ENCODE data around the gene ZNRD2. TPM values are rescaled to one million over a fixed set of nuclear protein-coding genes. Genes with fewer than 3 reads are reported as not detected.
A peak's percentile ranks its signal among the peaks of the same experiment; 100 is the strongest.

Gene ZNRD2
- polyA plus RNA-seq, 3 donors from 2014 or later, result 100.0 to 138 (median 117) TPM

DNA sequence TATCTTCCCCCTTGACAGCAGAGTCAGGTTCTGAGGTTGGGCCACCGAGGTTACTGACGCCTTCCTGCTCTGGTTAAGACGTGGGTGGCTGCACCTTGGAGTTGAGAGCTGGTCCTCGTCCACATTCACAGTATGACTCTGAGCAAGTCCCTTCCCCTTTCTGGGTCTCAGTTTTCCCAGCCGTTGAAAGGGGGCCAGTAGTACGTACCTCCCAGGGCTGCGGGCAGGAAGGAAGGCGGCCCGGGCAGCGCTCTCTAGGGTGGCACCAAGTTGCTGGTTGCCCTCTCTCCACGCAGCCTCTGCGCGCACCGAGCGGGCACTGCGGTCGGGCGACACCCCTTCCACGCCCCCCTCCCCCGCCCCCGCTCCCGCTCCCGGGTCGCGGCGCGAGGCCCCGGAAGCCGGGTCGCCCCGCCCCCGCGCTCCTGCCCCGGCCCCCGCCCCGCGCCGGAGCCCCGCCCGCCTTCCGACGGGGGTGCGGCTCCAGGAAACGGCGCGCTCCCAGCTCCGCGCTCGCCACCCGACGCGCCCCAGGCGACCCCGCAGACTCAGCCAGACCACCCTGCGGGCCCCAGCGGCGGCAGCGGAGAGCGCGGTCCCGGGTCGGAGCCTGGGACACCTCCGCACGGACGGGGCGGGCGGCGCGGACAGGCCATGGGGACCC, 5.4 kb downstream of the ZNRD2 start, which contains the start of gene EHBP1L1:
Gene EHBP1L1 (plus strand): TSS at position 486 of the 664 bp plus-strand sequence. CDS start 250 bp downstream, outside the sequence.
- Mint-ChIP-seq H3K27ac (peak within 1 kb of the TSS; percentile 96 to 99 (median 98)), H3K9me3 (no peaks in the 10 kb centered on the region), H3K4me1 (peaks cover 65 to 71% of the 10 kb centered on the region in 2 donors), H3K36me3 (no peaks in the 10 kb centered on the region), H3K27me3 (ENCODE audit: low read depth in 3 of 3) (peaks cover 14 to 34% (median 14%) of the 10 kb centered on the region in 3 donors), H3K4me3 (peak within 1 kb of the TSS; percentile 90 to 97 (median 96))
- peak; percentile 71 to 79 (median 72) for DNase-seq

GRCh38 chr11:65576232-65576866, 6.1 kb downstream of the ZNRD2 start:
- H3K4me1 Mint-ChIP-seq, result peaks cover 61 to 64% of the 10 kb centered on the region in 2 donors
- H3K27me3 Mint-ChIP-seq (ENCODE audit: low read depth in 3 of 3), result peaks cover 14 to 34% (median 14%) of the 10 kb centered on the region in 3 donors
- H3K27ac Mint-ChIP-seq, result peak overlapping the region; percentile 78 to 91 (median 84)
- H3K36me3 Mint-ChIP-seq, result no peaks in the 10 kb centered on the region
- peak in 2 of 3 donors; percentile 44 to 48 for DNase-seq
- no peaks in the 10 kb centered on the region for H3K9me3 Mint-ChIP-seq
- peak overlapping the region; percentile 79 to 89 (median 87) for H3K4me3 Mint-ChIP-seq

- Mint-ChIP-seq H3K27ac (peak overlapping the region; percentile 83 to 91 (median 86)), H3K36me3 (no peaks in the 10 kb centered on the region), H3K9me3 (no peaks in the 10 kb centered on the region), H3K4me3 (peak overlapping the region; percentile 79 to 89 (median 87)), H3K4me1 (peaks cover 53 to 57% of the 10 kb centered on the region in 2 donors), H3K27me3 (ENCODE audit: low read depth in 3 of 3) (peaks cover 12 to 32% (median 13%) of the 10 kb centered on the region in 3 donors)
- peak in 2 of 3 donors; percentile 28 to 46 for DNase-seq
Observed at GRCh38 chr11:65576867-65577755, 6.8 kb downstream of the ZNRD2 start.

DNA sequence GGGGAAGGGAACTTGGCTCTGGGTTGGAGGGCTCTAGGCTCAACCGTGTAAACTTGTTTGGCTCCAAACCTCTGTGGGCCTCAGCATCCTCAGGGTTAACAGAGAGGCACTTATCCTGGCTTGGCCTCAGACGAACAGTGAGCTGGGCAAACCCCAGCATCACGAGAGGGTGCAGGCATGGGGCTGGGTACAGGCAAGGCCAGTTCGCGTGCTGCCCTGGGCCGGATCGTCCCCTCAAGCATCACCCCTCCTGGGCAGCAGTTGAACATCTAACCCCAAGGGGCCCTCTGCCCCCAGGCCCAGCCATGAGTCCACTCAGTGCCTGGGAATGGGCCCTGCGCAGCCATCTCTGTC, 7.5 kb downstream of the ZNRD2 start:
- peak overlapping the region; percentile 67 to 89 (median 82) for H3K27ac Mint-ChIP-seq
- H3K36me3 Mint-ChIP-seq, result peaks cover 0 to 6% (median 0%) of the 10 kb centered on the region in 3 donors
- no peak for DNase-seq
- H3K4me1 Mint-ChIP-seq, result peaks cover 52 to 54% of the 10 kb centered on the region in 2 donors
- H3K27me3 Mint-ChIP-seq (ENCODE audit: low read depth in 3 of 3), result peaks cover 12 to 30% (median 13%) of the 10 kb centered on the region in 3 donors
- peak overlapping the region; percentile 58 to 88 (median 63) for H3K4me3 Mint-ChIP-seq
- H3K9me3 Mint-ChIP-seq, result no peaks in the 10 kb centered on the region

DNA sequence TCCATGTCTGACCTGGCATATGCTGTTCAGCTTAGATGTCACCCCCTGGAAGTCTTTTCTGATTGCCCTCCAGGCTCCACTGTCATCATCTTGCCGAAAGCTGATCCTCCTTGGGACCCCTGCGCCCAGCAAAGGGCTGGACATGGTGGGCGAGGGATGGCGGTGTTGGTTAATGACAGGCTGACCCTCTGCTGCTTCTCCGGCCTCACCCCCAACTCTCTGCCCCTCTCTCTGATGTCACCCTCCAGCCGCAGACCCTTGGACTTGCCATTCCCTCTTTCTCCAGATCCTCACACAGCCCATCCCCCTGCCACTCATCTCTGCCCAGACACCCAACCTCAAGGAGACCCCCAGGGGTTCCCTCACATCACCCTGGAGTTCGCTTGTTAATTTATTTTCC, 7.9 kb downstream of the ZNRD2 start:
- peaks cover 48 to 51% of the 10 kb centered on the region in 2 donors for H3K4me1 Mint-ChIP-seq
- H3K27ac Mint-ChIP-seq, result peak overlapping the region; percentile 71 to 89 (median 82)
- peak overlapping the region; percentile 58 to 88 (median 79) for H3K4me3 Mint-ChIP-seq
- DNase-seq, result no peak
- no peaks in the 10 kb centered on the region for H3K9me3 Mint-ChIP-seq
- peaks cover 12 to 27% (median 13%) of the 10 kb centered on the region in 3 donors for H3K27me3 Mint-ChIP-seq (ENCODE audit: low read depth in 3 of 3)
- H3K36me3 Mint-ChIP-seq, result peaks cover 0 to 9% (median under 1%) of the 10 kb centered on the region in 3 donors

DNA sequence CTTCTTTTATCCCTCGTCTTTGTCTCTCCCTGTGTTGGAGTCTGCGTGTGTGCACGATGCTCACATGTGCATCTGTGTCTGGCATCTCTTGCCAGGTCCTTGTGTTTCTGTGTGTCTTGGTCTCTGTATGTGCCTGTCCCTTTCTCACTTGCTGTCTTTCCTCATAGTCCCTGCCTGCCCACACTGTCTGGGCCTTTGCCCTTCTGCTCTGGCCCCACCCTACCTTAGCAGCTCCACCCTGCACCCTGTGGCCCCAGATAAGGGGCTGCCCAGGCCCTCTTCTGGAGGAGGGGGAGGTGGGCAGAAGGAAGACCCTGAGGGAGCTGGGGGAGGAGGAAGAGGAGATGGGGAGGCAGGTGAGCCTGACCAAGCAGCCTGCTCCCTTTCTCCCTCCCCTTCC, 8.4 kb downstream of the ZNRD2 start:
- H3K9me3 Mint-ChIP-seq, result no peaks in the 10 kb centered on the region

DNA sequence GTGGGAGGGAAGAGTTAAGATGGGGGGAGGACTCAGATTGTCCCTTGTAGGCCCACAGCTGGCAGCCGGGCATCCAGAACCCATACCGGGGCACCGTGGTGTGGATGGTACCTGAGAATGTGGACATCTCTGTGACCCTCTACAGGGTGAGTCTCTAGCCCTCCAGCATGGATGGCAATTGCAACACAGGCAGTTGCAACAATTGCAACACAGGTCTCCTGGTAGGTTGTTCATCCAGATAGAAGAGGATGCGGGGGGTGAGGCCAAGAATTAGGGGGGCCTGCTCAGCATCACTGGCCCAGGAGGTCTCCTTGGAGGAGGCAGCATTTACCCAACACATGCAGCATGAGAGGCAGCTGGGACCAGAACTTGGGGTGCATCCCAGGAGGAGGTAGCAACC, 9.0 kb downstream of the ZNRD2 start:
- Mint-ChIP-seq H3K4me3 (peak overlapping the region in 2 of 5 donors; percentile 43 to 47), H3K27me3 (ENCODE audit: low read depth in 3 of 3) (peaks cover 10 to 23% (median 11%) of the 10 kb centered on the region in 3 donors), H3K36me3 (peaks cover 0 to 9% (median 4%) of the 10 kb centered on the region in 3 donors), H3K4me1 (peaks cover 38 to 46% of the 10 kb centered on the region in 2 donors), H3K27ac (peak overlapping the region in 2 of 6 donors; percentile 64 to 67), H3K9me3 (no peaks in the 10 kb centered on the region)
- DNase-seq, result no peak

More for the DNA sequence above, 8.4 kb downstream of the ZNRD2 start:
- Mint-ChIP-seq H3K4me1 (peaks cover 43 to 47% of the 10 kb centered on the region in 2 donors), H3K4me3 (peak overlapping the region; percentile 58 to 88 (median 69)), H3K27me3 (ENCODE audit: low read depth in 3 of 3) (peaks cover 12 to 27% (median 13%) of the 10 kb centered on the region in 3 donors), H3K27ac (peak overlapping the region; percentile 47 to 89 (median 80)), H3K36me3 (peaks cover 0 to 9% (median 4%) of the 10 kb centered on the region in 3 donors)
- DNase-seq, result no peak

- Mint-ChIP-seq H3K4me1 (peaks cover 32 to 40% of the 10 kb centered on the region in 2 donors), H3K27me3 (ENCODE audit: low read depth in 3 of 3) (peaks cover 5 to 15% (median 6%) of the 10 kb centered on the region in 3 donors), H3K27ac (peak overlapping the region in 1 of 6 donors; percentile 12), H3K36me3 (peaks cover 0 to 9% (median 4%) of the 10 kb centered on the region in 3 donors), H3K9me3 (no peaks in the 10 kb centered on the region), H3K4me3 (no peak overlapping the region)
- no peak for DNase-seq
Observed at GRCh38 chr11:65580031-65580692, 9.9 kb downstream of the ZNRD2 start.

GRCh38 chr11:65580756-65581155, 10.5 kb downstream of the ZNRD2 start:
- no peaks in the 10 kb centered on the region for H3K9me3 Mint-ChIP-seq
- no peak for DNase-seq
- H3K4me1 Mint-ChIP-seq, result peaks cover 26 to 35% of the 10 kb centered on the region in 2 donors
- H3K36me3 Mint-ChIP-seq, result peaks cover 0 to 9% (median 4%) of the 10 kb centered on the region in 3 donors
- peaks cover 0 to 11% (median 0%) of the 10 kb centered on the region in 3 donors for H3K27me3 Mint-ChIP-seq (ENCODE audit: low read depth in 3 of 3)
- peak overlapping the region in 1 of 6 donors; percentile 4 for H3K27ac Mint-ChIP-seq
- H3K4me3 Mint-ChIP-seq, result peak overlapping the region in 1 of 5 donors; percentile 16

DNA sequence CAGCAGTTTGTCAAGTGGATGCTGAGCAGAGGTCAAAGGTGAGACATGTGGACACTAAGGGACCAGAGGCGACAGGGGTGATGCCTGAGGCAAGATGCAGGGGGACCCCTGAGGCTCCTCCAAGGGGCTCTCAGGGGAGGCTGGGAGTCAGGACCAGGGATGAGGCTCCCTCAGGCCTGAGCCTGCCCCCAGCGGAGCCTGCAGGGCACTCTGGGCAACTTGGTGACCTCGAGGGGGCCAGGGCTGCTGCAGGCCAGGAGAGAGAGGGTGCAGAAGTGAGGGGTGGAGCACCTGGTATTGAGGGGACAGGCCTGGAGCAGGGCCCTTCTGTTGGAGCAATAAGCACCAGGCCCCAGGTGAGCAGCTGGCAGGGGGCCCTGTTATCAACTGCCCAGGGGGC, 11.7 kb downstream of the ZNRD2 start:
- Mint-ChIP-seq H3K9me3 (no peaks in the 10 kb centered on the region), H3K4me1 (peaks cover 20 to 29% of the 10 kb centered on the region in 2 donors), H3K36me3 (peaks cover 0 to 12% (median 7%) of the 10 kb centered on the region in 3 donors), H3K27ac (peak overlapping the region; percentile 32 to 80 (median 72)), H3K27me3 (ENCODE audit: low read depth in 3 of 3) (peaks cover 0 to 7% (median 0%) of the 10 kb centered on the region in 3 donors), H3K4me3 (no peak overlapping the region)
- DNase-seq, result no peak

DNA sequence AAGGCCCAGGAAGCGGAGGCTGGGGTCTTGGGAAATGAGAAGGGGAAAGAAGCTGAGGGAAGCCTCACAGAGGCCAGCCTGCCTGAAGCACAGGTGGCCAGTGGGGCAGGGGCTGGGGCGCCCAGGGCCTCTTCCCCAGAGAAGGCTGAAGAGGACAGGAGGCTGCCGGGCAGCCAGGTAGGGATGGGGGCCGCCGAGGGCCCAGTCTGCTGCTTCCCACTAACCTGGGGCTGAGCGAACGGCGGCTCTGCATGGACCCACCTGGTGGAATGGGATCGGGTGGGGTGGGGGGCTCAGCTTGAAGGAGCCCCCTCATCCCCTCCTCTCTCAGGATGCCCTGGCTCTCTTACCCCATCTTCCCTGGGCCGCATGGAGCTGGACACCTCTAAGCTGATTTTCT, 13.3 kb downstream of the ZNRD2 start:
- no peak for DNase-seq
- Mint-ChIP-seq H3K27ac (peak overlapping the region in 5 of 6 donors; percentile 8 to 79 (median 62)), H3K27me3 (ENCODE audit: low read depth in 3 of 3) (peaks cover 0 to 3% (median 2%) of the 10 kb centered on the region in 3 donors), H3K4me1 (peaks cover 21 to 28% of the 10 kb centered on the region in 2 donors), H3K4me3 (no peak overlapping the region), H3K36me3 (peaks cover 0 to 12% (median 7%) of the 10 kb centered on the region in 3 donors), H3K9me3 (no peaks in the 10 kb centered on the region)

DNA sequence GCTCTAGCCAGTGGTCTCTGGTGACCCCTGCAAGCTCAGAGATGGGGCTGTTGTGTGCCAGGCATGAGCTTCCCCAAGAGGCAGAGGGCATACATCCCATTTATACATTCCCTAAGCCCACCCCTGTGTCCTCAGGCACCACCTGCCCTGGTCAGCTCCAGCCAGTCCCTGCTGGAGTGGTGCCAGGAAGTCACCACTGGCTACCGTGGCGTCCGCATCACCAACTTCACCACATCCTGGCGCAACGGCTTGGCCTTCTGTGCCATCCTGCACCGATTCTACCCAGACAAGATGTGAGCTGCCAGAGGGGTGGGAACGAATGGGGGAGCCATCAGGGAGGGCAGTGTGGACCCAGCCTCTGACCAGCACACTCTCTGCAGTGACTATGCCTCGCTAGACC, 13.8 kb downstream of the ZNRD2 start:
- peak overlapping the region in 5 of 6 donors; percentile 18 to 66 (median 43) for H3K27ac Mint-ChIP-seq
- DNase-seq, result no peak
- peaks cover under 1 to 3% (median 2%) of the 10 kb centered on the region in 3 donors for H3K27me3 Mint-ChIP-seq (ENCODE audit: low read depth in 3 of 3)
- H3K4me1 Mint-ChIP-seq, result peaks cover 19 to 28% of the 10 kb centered on the region in 2 donors
- H3K9me3 Mint-ChIP-seq, result no peaks in the 10 kb centered on the region
- H3K36me3 Mint-ChIP-seq, result peaks cover 0 to 12% (median 7%) of the 10 kb centered on the region in 3 donors
- no peak overlapping the region for H3K4me3 Mint-ChIP-seq
